IMR-90 (cell line): ENCODE results near the gene ZBTB39. TPM values are rescaled to one million over a fixed set of nuclear protein-coding genes. Genes with fewer than 3 reads are reported as not detected.
"Not testable (repeated sequence)": the region's sequence is repeated elsewhere in the genome, so short reads cannot be mapped to it uniquely, and the experiment has no call there.

Experiments
- ATAC-seq: fragments of 200-7000 bp; cut with Tn5 transposase; 2 replicates; pipeline ENCODE4 v1.9.1; 2020; ENCODE audit warnings: low read depth, mild to moderate bottlenecking, moderate library complexity
- BruUV-seq: library from RNA; stranded (reverse); fragments of 400-500 nt; replicated peaks from 2 replicates; lab custom pipeline; 2021; lab: Mats Ljungman, UMichigan
- CTCF ChIA-PET: fragments of 300-600 bp; formaldehyde crosslinking; extraction: SDS; loops from one replicate; lab custom pipeline; 2021; ENCODE audit warnings: antibody characterized with exemption; lab: Yijun Ruan, JAX
- POLR2A ChIA-PET: fragments of 300-600 bp; sonication (Branson Sonifier 250); formaldehyde crosslinking; loops from one replicate; lab custom pipeline; 2022; ENCODE audit warnings: antibody characterized with exemption; ENCODE audit not compliant: unreplicated experiment; lab: Charles Lee
- DNase-seq: peaks from one replicate; pipeline ENCODE4 v3.0.0; 2013
- H2AFZ ChIP-seq: replicated peaks from 2 replicates; pipeline ENCODE3; 2013; ENCODE audit warnings: low read length, mild to moderate bottlenecking; ENCODE audit not compliant: poor library complexity
- H2AK5ac ChIP-seq: 2 replicates; pipeline ENCODE4 v1.6.1; 2013; ENCODE audit warnings: low read depth, low read length, inconsistent platforms
- H2AK9ac ChIP-seq: replicated peaks from 2 replicates; pipeline ENCODE3; 2013; ENCODE audit warnings: mild to moderate bottlenecking, low read depth, low read length, moderate library complexity; ENCODE audit not compliant: poor library complexity
- H2BK120ac ChIP-seq: 2 replicates; pipeline ENCODE4 v1.6.1; 2013; ENCODE audit warnings: low read depth, low read length, inconsistent platforms
- H2BK15ac ChIP-seq: 3 replicates; pipeline ENCODE4 v1.6.1; 2013; ENCODE audit warnings: low read depth, low read length, inconsistent platforms
- H2BK20ac ChIP-seq: 2 replicates; pipeline ENCODE4 v1.6.1; 2013; ENCODE audit warnings: low read depth, mild to moderate bottlenecking, inconsistent platforms, low read length, moderate library complexity
- H2BK5ac ChIP-seq: 2 replicates; pipeline ENCODE4 v1.6.1; 2013; ENCODE audit warnings: mild to moderate bottlenecking, low read depth, low read length, inconsistent platforms; ENCODE audit not compliant: poor library complexity, severe bottlenecking
- H3K14ac ChIP-seq: replicated peaks from 2 replicates; pipeline ENCODE4 v1.6.1; 2013; ENCODE audit warnings: low read depth, low read length, inconsistent platforms
- H3K18ac ChIP-seq: 2 replicates; pipeline ENCODE4 v1.6.1; 2013; ENCODE audit warnings: low read depth, low read length, control low read depth
- H3K23ac ChIP-seq: 2 replicates; pipeline ENCODE4 v1.6.1; 2013; ENCODE audit warnings: low read depth, low read length, inconsistent platforms
- H3K27ac ChIP-seq: 2 replicates; pipeline ENCODE4 v1.5.1; 2013; ENCODE audit warnings: mild to moderate bottlenecking, control low read depth, low read length; ENCODE audit not compliant: insufficient read depth
- H3K27me3 ChIP-seq: 2 replicates; pipeline ENCODE4 v1.6.1; 2013; ENCODE audit warnings: low read length; ENCODE audit not compliant: control insufficient read depth, insufficient read depth
- H3K36me3 ChIP-seq: 2 replicates; pipeline ENCODE4 v1.6.1; 2013; ENCODE audit warnings: low read length, mixed read lengths; ENCODE audit not compliant: control insufficient read depth, insufficient read depth
- H3K4ac ChIP-seq: 2 replicates; pipeline ENCODE4 v1.6.1; 2013; ENCODE audit warnings: low read depth, low read length, inconsistent platforms
- H3K4me1 ChIP-seq: 2 replicates; pipeline ENCODE4 v1.6.1; 2013; ENCODE audit warnings: low read length, mixed read lengths; ENCODE audit not compliant: control insufficient read depth, insufficient read depth
- H3K4me2 ChIP-seq: 2 replicates; pipeline ENCODE4 v1.6.1; 2013; ENCODE audit warnings: low read depth, mild to moderate bottlenecking, control low read depth, low read length, moderate library complexity
- H3K4me3 ChIP-seq: 2 replicates; pipeline ENCODE4 v1.5.1; 2013; ENCODE audit warnings: low read depth, mild to moderate bottlenecking, control low read depth, low read length, moderate library complexity; ENCODE audit not compliant: insufficient read depth
- H3K56ac ChIP-seq: 2 replicates; pipeline ENCODE4 v1.6.1; 2013; ENCODE audit warnings: low read length, inconsistent platforms; ENCODE audit not compliant: insufficient read depth; ENCODE audit errors: extremely low read depth
- H3K79me1 ChIP-seq, 2 experiments: 2 replicates each; pipeline ENCODE4 v1.6.1; 2013; ENCODE audit warnings: low read length in 2 of 2, inconsistent platforms in 1 of 2, low read depth in 1 of 2
- H3K9ac ChIP-seq: 2 replicates; pipeline ENCODE4 v1.6.1; 2013; ENCODE audit warnings: low read depth, low read length, control low read depth
- H3K9me1 ChIP-seq: 2 replicates; pipeline ENCODE4 v1.6.1; 2013; ENCODE audit warnings: low read length, inconsistent platforms; ENCODE audit not compliant: insufficient read depth
- H3K9me3 ChIP-seq: 2 replicates; pipeline ENCODE4 v1.6.1; 2013; ENCODE audit warnings: low read length; ENCODE audit not compliant: control insufficient read depth, insufficient read depth
- H4K20me1 ChIP-seq: 2 replicates; pipeline ENCODE4 v1.6.1; 2013; ENCODE audit warnings: low read length, inconsistent platforms; ENCODE audit not compliant: insufficient read depth
- H4K5ac ChIP-seq: 2 replicates; pipeline ENCODE4 v1.6.1; 2013; ENCODE audit warnings: mild to moderate bottlenecking, low read depth, low read length, control low read depth
- H4K8ac ChIP-seq, 2 experiments: 2 replicates each; pipeline ENCODE4 v1.6.1; 2013; ENCODE audit warnings: low read depth in 2 of 2, low read length in 2 of 2, control low read depth in 1 of 2, inconsistent platforms in 1 of 2
- H4K91ac ChIP-seq: 2 replicates; pipeline ENCODE4 v1.6.1; 2013; ENCODE audit warnings: low read depth, low read length, inconsistent platforms; ENCODE audit not compliant: insufficient read depth
- FOS ChIP-seq: fragments of 150-350 bp; IDR thresholded peaks from 2 replicates; pipeline ENCODE4 v1.6.1; 2016; ENCODE audit warnings: low read depth, low read length
- WGBS, 2 experiments: methylation state at CpG; one replicate each; pipeline versions ENCODE4 v1.1.5 to v1.1.7; 2013; ENCODE audit warnings: missing lambda C conversion rate in 2 of 2; ENCODE audit not compliant: insufficient read length in 1 of 2; ENCODE audit errors: extremely low coverage in 2 of 2; 5-methylcytosine and 5-hydroxymethylcytosine counted together
- dilution Hi-C: fragments of 300-500 bp; cut with HindIII; formaldehyde crosslinking; loops from one replicate; pipeline ENCODE4 v1.14.3; 2018; ENCODE audit warnings: low sequenced_read_pairs; ENCODE audit not compliant: unreplicated experiment
- in situ Hi-C: fragments of 300-500 bp; cut with MboI; formaldehyde crosslinking; loops from 3 replicates; pipeline ENCODE4 v1.14.3; 2019; ENCODE audit warnings: low sequenced_read_pairs, inconsistent platforms, mixed read lengths
- intact Hi-C: fragments of 100-400 bp; cut with micrococcal nuclease; formaldehyde crosslinking; loops from 2 replicates; pipeline ENCODE4 v1.10.0; 2022
- polyA plus RNA-seq, 3 experiments: library from polyadenylated mRNA; depleted of rRNA; stranded (reverse); fragments of >200 nt; gene quantifications; 2 replicates each; pipeline ENCODE4 v1.2.3, GENCODE V29; 2012; ENCODE audit warnings: low replicate concordance in 1 of 3
- total RNA-seq: library from RNA; depleted of rRNA; stranded (reverse); fragments of >200 nt; gene quantifications from 2 replicates; pipeline ENCODE4 v1.2.3, GENCODE V29; 2012

ZBTB39 gene
- total and polyA plus RNA-seq, 2 of the 4 experiments (the other 2 are of a cell fraction) = 4.0 to 5.2 TPM

DNA sequence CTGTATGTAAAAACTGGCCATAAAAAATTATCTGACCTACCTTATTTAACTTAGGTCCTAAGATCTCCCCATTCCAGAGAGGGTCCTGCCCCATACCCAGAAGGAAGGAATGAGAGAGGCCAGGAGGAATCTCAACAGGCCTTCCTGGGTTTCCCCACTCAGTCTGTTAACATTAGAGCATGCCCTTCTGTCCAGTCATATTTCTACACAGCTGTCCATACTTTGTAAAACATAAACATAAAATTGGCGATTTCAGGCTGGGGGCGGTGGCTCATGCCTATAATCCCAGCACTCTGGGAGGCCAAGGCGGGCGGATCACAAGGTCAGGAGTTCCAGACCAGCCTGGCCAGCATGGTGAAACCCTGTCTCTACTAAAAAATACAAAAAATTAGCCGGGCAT lies 16.0 kb upstream of the ZBTB39 start:
- H3K4me1 ChIP-seq, H2BK15ac ChIP-seq, H3K4me3 ChIP-seq, H3K9me1 ChIP-seq, dilution Hi-C loops, H3K9ac ChIP-seq, intact Hi-C loops, H3K36me3 ChIP-seq, H3K14ac ChIP-seq, H2AK9ac ChIP-seq, POLR2A ChIA-PET, H4K5ac ChIP-seq, BruUV-seq, H2AK5ac ChIP-seq, in situ Hi-C loops, H3K9me3 ChIP-seq, H2BK20ac ChIP-seq, H3K18ac ChIP-seq, H3K4ac ChIP-seq, H3K79me1 ChIP-seq, H3K23ac ChIP-seq, H4K20me1 ChIP-seq, H3K4me2 ChIP-seq, H2AFZ ChIP-seq: not testable (repeated sequence)
- Histone ChIP-seq H2BK5ac (peak overlapping the region; percentile 7), H3K56ac (peak overlapping the region; percentile 28; the same call in 1 of the 2 replicates), H4K91ac (0 out of 2 replicates have a peak overlapping the region, but pooled peaks have one; percentile 28), H3K27me3 (peaks cover 24% of the 10 kb centered on the region), H3K27ac (peak overlapping the region; percentile 54; the same call in 1 of the 2 replicates), H4K8ac (0 out of 4 replicates have a peak overlapping the region, but pooled peaks of 1 of the 2 experiments have one; percentile 6), H2BK120ac (0 out of 2 replicates have a peak overlapping the region, but pooled peaks have one; percentile 50)
- ATAC-seq (peak; percentile 93), DNase-seq (peak; percentile 88)
- peak; percentile 39; the same call in 1 of the 2 replicates for TF ChIP-seq FOS
- CTCF ChIA-PET = interaction anchor here (1.0 kb wide), 1 partner anchor 21 kb away, joined by 6 read pairs; no protein-coding TSS in a partner anchor
- WGBS, 2 experiments = 82% methylated on average over 2 of the region's 5 CpGs; no CpG with 5 or more reads in 1 of the 2 experiments
